ENCODE data around the gene BCL11B. TPM values are rescaled to one million over a fixed set of nuclear protein-coding genes. Genes with fewer than 3 reads are reported as not detected.

The BCL11B gene
- polyA plus RNA-seq, 4 donors: 0.45 to 5.1 (median 1.5) TPM

DNA sequence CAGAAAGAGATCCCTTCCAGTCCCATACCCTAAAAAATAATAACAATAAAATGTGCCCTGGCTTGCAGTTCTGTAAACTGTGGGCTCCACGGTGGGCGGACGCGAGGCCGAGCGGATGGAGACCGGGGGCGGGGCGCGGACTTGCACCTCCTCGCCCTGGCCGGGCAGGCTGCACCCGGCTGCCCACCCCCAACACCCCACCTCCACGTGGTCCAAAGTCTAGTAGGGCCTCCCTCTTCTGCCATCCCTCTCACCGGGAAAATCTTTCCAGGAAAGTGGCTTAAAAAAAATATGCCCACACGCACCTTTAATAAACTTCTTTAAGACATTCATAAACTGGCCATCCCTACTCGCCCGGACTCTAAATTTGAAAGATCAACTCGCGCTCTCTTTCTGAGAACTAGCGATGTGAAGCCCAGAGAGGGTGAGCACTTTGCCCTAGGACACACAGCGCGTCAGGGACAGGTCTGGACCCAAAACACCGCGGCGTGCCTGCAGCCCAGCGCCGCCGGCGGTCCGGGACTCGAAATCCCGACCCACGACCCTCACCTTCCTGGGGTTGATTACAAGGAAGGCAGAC lies 1.9 kb upstream of the BCL11B start:
- Histone ChIP-seq H3K9me3 (ENCODE audit: control insufficient read depth in 2 of 2, insufficient read depth in 1 of 2, low read depth in 1 of 2, low read length in 1 of 2) (no peaks in the 10 kb centered on the region), H3K4me3 (ENCODE audit: low read depth in 1 of 3, low read length in 3 of 3) (peak overlapping the region; percentile 20 to 95 (median 57)), H3K36me3 (ENCODE audit: control insufficient read depth in 3 of 3, insufficient read depth in 2 of 3, low read depth in 1 of 3, low read length in 3 of 3) (no peaks in the 10 kb centered on the region), H3K4me1 (ENCODE audit: control insufficient read depth in 3 of 3, insufficient read depth in 2 of 3, low read depth in 1 of 3, low read length in 2 of 3) (peaks cover 0 to 10% (median 3%) of the 10 kb centered on the region in 3 donors), H3K27me3 (ENCODE audit: control insufficient read depth in 3 of 3, insufficient read depth in 3 of 3, low read length in 3 of 3) (peaks cover 0 to 4% (median 0%) of the 10 kb centered on the region in 3 donors), H3K27ac (ENCODE audit: low read depth in 1 of 3, low read length in 2 of 3) (peak overlapping the region; percentile 77 to 94 (median 90))
- WGBS, 3 donors: 1 to 5% (median 1%) methylated on average over 34 of the region's 34 CpGs
- DNase-seq (peak; percentile 68 to 85), FAIRE-seq (no peak)

DNA sequence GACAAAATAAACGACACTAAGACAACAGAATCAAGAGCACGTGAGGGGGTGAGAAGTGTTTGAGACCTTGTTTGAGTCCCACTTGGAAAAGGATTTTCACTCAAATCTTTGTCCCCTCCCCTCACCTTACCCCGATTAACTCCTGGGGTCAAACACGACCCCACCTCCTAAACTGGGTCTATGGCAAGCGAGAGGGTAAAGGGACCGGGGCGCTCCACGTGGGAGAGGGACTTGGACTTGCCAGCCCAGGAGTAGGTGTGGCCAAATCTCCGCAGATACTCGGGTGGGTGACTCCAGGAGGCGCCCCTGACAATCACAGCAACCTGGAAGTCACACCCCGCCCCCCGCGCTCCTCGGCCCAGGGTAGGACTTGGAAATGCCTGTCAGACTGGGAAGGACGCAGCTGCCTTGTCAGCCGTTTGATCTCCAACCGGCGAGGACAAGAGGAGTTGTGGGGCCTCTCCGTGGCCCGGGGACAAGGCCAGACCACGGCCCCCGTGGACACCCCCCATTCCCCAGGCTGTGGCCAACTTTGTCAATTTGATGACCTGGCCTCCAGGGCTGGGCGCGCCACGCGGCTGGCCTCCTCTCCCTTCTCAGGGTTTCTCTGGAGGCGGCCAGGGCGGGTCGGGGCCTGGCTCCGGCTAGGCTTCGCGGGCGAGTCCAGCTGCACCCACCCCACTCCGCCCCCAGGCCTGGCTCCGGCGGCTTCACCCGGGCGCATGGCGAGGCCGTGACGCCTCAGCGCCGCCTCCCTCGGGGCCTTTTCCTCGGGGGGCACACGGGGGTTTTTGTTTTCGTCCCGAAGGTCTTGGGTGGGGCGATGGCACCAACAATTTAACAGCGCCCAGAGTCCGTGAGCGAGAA lies 1.1 kb upstream of the BCL11B start:
- H3K27ac ChIP-seq (ENCODE audit: low read depth in 1 of 3, low read length in 2 of 3): peak overlapping the region; percentile 77 to 94 (median 90)
- no peaks in the 10 kb centered on the region for H3K9me3 ChIP-seq (ENCODE audit: control insufficient read depth in 2 of 2, insufficient read depth in 1 of 2, low read depth in 1 of 2, low read length in 1 of 2)
- FAIRE-seq (no peak), DNase-seq (peak; percentile 69 to 92)
- H3K27me3 ChIP-seq (ENCODE audit: control insufficient read depth in 3 of 3, insufficient read depth in 3 of 3, low read length in 3 of 3): peaks cover 0 to 4% (median 0%) of the 10 kb centered on the region in 3 donors
- no peaks in the 10 kb centered on the region for H3K36me3 ChIP-seq (ENCODE audit: control insufficient read depth in 3 of 3, insufficient read depth in 2 of 3, low read depth in 1 of 3, low read length in 3 of 3)
- H3K4me1 ChIP-seq (ENCODE audit: control insufficient read depth in 3 of 3, insufficient read depth in 2 of 3, low read depth in 1 of 3, low read length in 2 of 3): peaks cover 0 to 17% (median 3%) of the 10 kb centered on the region in 3 donors
- 1 to 2% (median 2%) methylated on average over 50 to 53 of the region's 53 CpGs for WGBS, 3 donors
- H3K4me3 ChIP-seq (ENCODE audit: low read depth in 1 of 3, low read length in 3 of 3): peak overlapping the region; percentile 11 to 95 (median 57)

DNA sequence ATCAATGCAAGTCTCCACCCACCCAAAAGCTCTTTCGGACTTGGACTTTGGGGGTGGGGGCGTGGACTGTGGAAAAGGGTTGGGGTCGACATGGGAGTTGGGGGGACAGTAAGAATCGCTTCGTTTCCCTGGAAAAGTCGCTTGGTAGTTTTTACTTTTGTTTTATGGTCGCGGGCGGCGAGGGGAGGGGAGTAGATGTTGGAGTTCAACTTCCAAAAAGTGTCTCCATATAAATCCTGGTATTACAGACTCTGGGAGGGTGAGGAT lies 568 bp upstream of the BCL11B start:
- peak overlapping the region; percentile 89 to 94 (median 90) for H3K27ac ChIP-seq (ENCODE audit: low read depth in 1 of 3, low read length in 2 of 3)

DNA sequence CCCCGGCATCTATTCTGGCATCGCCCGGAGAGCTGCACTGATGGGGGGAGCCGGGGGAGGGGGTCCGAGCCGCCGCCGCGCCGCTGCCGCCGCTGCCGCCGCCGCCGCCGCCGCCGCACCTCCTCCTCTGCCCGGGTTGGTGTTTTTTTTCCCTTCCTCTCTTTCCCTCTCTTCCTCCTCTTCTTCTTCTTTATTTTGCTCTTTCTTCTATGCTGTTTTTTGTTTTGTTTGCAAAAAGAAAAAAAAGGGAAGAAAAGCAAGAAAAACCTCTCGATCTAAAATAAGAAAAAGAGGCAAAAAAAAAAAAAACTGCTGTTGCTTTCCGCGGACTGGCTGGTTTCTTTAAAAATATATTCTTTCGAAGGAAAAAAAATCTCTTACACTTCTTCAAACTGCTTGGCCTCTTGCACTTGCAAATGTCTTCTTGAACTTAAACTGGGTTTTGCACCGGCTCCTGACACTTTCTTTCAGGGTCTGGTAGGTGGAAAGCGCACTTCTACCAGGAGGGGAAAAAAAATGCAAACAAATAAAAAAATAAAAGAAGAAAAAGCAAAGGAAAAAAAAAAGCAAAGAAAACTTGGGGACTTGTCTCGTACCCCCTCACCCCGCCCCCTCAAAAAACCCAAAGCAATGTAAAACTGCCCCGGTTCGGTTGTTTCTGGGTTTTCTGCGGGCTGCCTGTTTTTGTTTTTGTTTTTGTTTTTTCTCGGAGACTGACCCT lies 616 bp downstream of the BCL11B start:
- Histone ChIP-seq H3K27me3 (ENCODE audit: control insufficient read depth in 3 of 3, insufficient read depth in 3 of 3, low read length in 3 of 3) (peaks cover 0 to 7% (median 0%) of the 10 kb centered on the region in 3 donors), H3K9me3 (ENCODE audit: control insufficient read depth in 2 of 2, insufficient read depth in 1 of 2, low read depth in 1 of 2, low read length in 1 of 2) (no peaks in the 10 kb centered on the region), H3K27ac (ENCODE audit: low read depth in 1 of 3, low read length in 2 of 3) (peak overlapping the region; percentile 89 to 94 (median 90)), H3K4me1 (ENCODE audit: control insufficient read depth in 3 of 3, insufficient read depth in 2 of 3, low read depth in 1 of 3, low read length in 2 of 3) (peaks cover 0 to 18% (median 3%) of the 10 kb centered on the region in 3 donors), H3K36me3 (ENCODE audit: control insufficient read depth in 3 of 3, insufficient read depth in 2 of 3, low read depth in 1 of 3, low read length in 3 of 3) (no peaks in the 10 kb centered on the region), H3K4me3 (ENCODE audit: low read depth in 1 of 3, low read length in 3 of 3) (peak overlapping the region; percentile 57 to 95 (median 76))
- FAIRE-seq (no peak), DNase-seq (no peak)
- WGBS, 3 donors: 0 to 2% (median 1%) methylated on average over 26 to 32 of the region's 32 CpGs

More for the DNA sequence above, 568 bp upstream of the BCL11B start:
- Histone ChIP-seq H3K4me1 (ENCODE audit: control insufficient read depth in 3 of 3, insufficient read depth in 2 of 3, low read depth in 1 of 3, low read length in 2 of 3) (peaks cover 0 to 17% (median 3%) of the 10 kb centered on the region in 3 donors), H3K36me3 (ENCODE audit: control insufficient read depth in 3 of 3, insufficient read depth in 2 of 3, low read depth in 1 of 3, low read length in 3 of 3) (no peaks in the 10 kb centered on the region), H3K4me3 (ENCODE audit: low read depth in 1 of 3, low read length in 3 of 3) (peak overlapping the region; percentile 57 to 95 (median 76)), H3K27me3 (ENCODE audit: control insufficient read depth in 3 of 3, insufficient read depth in 3 of 3, low read length in 3 of 3) (peaks cover 0 to 7% (median 0%) of the 10 kb centered on the region in 3 donors), H3K9me3 (ENCODE audit: control insufficient read depth in 2 of 2, insufficient read depth in 1 of 2, low read depth in 1 of 2, low read length in 1 of 2) (no peaks in the 10 kb centered on the region)
- DNase-seq (no peak), FAIRE-seq (no peak)
- whole genome bisulfite sequencing, 3 donors: 1 to 3% (median 2%) methylated on average over 10 of the region's 10 CpGs

DNA sequence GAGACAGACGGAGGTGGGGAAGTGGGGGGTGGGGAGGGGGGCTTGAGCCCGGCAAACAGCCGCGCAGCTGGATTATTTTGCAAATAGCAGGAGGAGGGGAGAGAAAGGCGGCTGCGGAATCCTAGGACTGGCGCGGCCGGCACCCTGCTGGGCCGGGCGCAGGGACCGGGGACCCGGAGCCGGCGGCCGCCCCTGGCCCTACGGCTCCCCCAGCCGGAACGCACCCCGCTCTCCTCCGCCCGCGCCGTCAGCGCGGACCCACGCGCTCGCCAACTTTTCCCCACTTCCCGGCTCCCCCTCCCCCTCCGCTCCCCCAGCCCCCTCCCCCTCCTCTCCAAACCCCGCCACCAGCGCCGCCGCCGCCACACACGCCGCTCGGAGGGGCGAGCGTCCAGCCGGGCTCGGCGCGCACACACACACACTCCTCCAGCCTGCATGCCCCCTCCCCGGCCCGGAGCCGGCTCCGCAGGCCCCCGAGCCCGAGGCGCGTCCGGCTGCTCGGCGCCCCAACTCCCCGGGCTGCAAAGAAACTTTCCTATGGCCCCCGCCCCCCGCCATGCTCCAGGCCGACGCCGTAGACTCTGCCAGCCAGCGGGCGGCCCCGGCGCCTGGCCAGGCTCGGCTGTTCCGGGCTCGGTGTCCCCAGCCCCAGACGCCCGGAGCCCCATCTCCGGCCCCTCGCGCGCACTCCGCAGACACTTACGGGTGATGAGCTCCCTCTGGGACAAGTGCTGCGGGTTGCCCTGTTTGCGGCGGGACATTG lies 1.4 kb downstream of the BCL11B start:
- 1 to 2% (median 1%) methylated on average over 31 to 80 of the region's 80 CpGs for WGBS, 3 donors
- Histone ChIP-seq H3K27me3 (ENCODE audit: control insufficient read depth in 3 of 3, insufficient read depth in 3 of 3, low read length in 3 of 3) (peaks cover 0 to 7% (median 0%) of the 10 kb centered on the region in 3 donors), H3K4me1 (ENCODE audit: control insufficient read depth in 3 of 3, insufficient read depth in 2 of 3, low read depth in 1 of 3, low read length in 2 of 3) (peaks cover 0 to 21% (median 3%) of the 10 kb centered on the region in 3 donors), H3K36me3 (ENCODE audit: control insufficient read depth in 3 of 3, insufficient read depth in 2 of 3, low read depth in 1 of 3, low read length in 3 of 3) (no peaks in the 10 kb centered on the region), H3K9me3 (ENCODE audit: control insufficient read depth in 2 of 2, insufficient read depth in 1 of 2, low read depth in 1 of 2, low read length in 1 of 2) (no peaks in the 10 kb centered on the region), H3K4me3 (ENCODE audit: low read depth in 1 of 3, low read length in 3 of 3) (peak overlapping the region; percentile 57 to 95 (median 74)), H3K27ac (ENCODE audit: low read depth in 1 of 3, low read length in 2 of 3) (peak overlapping the region in 2 of 3 donors; percentile 54 to 69)
- DNase-seq (peak in 1 of 2 donors; percentile 67), FAIRE-seq (no peak)

DNA sequence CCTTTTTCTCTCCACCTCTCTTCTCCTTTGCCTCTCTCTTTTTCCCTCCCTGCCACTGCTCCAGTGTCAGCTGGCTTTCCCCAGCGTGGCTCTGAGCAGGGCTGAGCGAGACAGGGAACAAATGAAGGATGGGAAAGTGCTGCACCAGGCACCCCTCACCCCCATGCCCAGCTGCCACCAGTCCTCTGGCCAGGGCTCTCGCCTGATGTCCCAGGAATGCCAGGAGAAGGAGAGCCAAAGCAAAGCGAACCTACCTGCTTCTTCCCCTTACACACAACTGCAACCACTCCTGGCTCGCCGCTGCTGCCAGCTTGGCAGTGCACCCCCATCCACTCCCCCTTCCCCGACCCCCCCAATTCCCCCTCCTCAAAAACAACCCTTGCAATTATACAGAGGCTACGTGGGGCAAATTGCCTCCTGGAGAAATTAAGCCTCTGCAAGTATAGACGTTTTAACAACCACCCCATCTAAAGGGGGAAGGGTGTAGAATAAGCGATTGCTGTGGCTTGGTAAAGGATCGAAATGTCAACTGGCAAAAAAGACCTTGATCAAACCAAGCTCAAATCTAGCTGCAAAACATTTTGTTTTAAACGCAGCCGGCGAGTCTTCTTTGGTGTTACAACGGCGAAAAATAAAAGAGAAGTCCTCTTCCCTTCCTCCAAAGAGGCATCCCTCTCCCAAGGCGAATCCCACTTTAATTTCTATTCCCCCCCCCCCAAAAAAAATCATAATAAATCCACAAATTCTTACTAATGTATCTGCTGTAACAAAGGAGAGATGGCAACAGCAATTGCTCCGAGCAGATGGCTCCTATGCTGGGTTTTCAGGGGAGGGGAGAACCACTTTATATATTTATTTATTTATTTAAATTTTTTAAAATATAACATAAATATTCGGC lies 2.9 kb downstream of the BCL11B start:
- DNase-seq (peak in 1 of 2 donors; percentile 45), FAIRE-seq (no peak)
- peaks cover 0 to 7% (median 2%) of the 10 kb centered on the region in 3 donors for H3K27me3 ChIP-seq (ENCODE audit: control insufficient read depth in 3 of 3, insufficient read depth in 3 of 3, low read length in 3 of 3)
- H3K27ac ChIP-seq (ENCODE audit: low read depth in 1 of 3, low read length in 2 of 3): peak overlapping the region; percentile 4 to 66 (median 45)
- H3K9me3 ChIP-seq (ENCODE audit: control insufficient read depth in 2 of 2, insufficient read depth in 1 of 2, low read depth in 1 of 2, low read length in 1 of 2): no peaks in the 10 kb centered on the region
- H3K36me3 ChIP-seq (ENCODE audit: control insufficient read depth in 3 of 3, insufficient read depth in 2 of 3, low read depth in 1 of 3, low read length in 3 of 3): no peaks in the 10 kb centered on the region
- H3K4me3 ChIP-seq (ENCODE audit: low read depth in 1 of 3, low read length in 3 of 3): peak overlapping the region; percentile 14 to 95 (median 57)
- WGBS, 3 donors: 1 to 7% (median 2%) methylated on average over 19 of the region's 19 CpGs
- peaks cover 0 to 17% (median 3%) of the 10 kb centered on the region in 3 donors for H3K4me1 ChIP-seq (ENCODE audit: control insufficient read depth in 3 of 3, insufficient read depth in 2 of 3, low read depth in 1 of 3, low read length in 2 of 3)
